Testis (tissue), 3 donors: ENCODE data around the gene DNAH9. TPM values are rescaled to one million over a fixed set of nuclear protein-coding genes. Genes with fewer than 3 reads are reported as not detected.

Experiments used
- DNase-seq: peaks from one replicate; pipeline ENCODE4 v3.0.0-alpha.2; 2019
- H3K27ac ChIP-seq, 2 donors: fragments of 200-600 bp; sonication (generic); one replicate each; pipeline ENCODE4 v1.5.1; 2019
- H3K27me3 ChIP-seq: fragments of 200-600 bp; sonication (generic); one replicate; pipeline ENCODE4 v1.5.1; 2019
- H3K36me3 ChIP-seq: fragments of 200-600 bp; sonication (generic); one replicate; pipeline ENCODE4 v1.5.1; 2017; ENCODE audit warnings: low read depth; ENCODE audit errors: missing control alignments
- H3K4me1 ChIP-seq: fragments of 200-600 bp; sonication (generic); one replicate; pipeline ENCODE4 v1.5.1; 2019
- H3K4me3 ChIP-seq, 2 donors: fragments of 200-600 bp; sonication (generic); one replicate each; pipeline ENCODE4 v1.5.1; 2017 to 2019
- H3K9me3 ChIP-seq: fragments of 200-600 bp; sonication (generic); one replicate; pipeline ENCODE4 v1.5.1; 2017
- POLR2A ChIP-seq: fragments of 450-650 bp; IDR thresholded peaks from one replicate; pipeline ENCODE4 v1.6.1; 2017; ENCODE audit warnings: antibody characterized with exemption, mild to moderate bottlenecking, moderate library complexity
- WGBS, 2 donors: methylation state at CpG; one replicate each; pipeline ENCODE4 v1.1.5; 2018; 5-methylcytosine and 5-hydroxymethylcytosine counted together
- intact Hi-C: fragments of 100-400 bp; cut with DNase I; formaldehyde crosslinking; loops from one replicate; pipeline ENCODE4 v1.15.1; 2023; ENCODE audit warnings: low total_unique reads
- polyA plus RNA-seq: library from polyadenylated mRNA; stranded (reverse); fragments of 350-450 nt; fragmentation: Illumina TruSeq; extraction: RNeasy Lipid Tissue Mini Kit (QIAGEN cat#74804); gene quantifications from one replicate; pipeline ENCODE4 v1.2.3, GENCODE V29; 2014; ENCODE audit warnings: low read depth, low replicate concordance; ENCODE audit not compliant: insufficient read depth
- total RNA-seq, 2 donors: library from RNA; depleted of rRNA; stranded (reverse); fragments of >200 nt; gene quantifications; one replicate each; pipeline ENCODE4 v1.2.3, GENCODE V29; 2016
- TF ChIP-seq, protein P1 (sequence below), 3 experiments: fragments of 450-650 bp in 2 of 3; fragments of 200-600 bp in 1 of 3; sonication (generic) in 1 of 3; IDR thresholded peaks; one replicate each; pipeline ENCODE4 v1.5.1; 2016 to 2019; ENCODE audit warnings: antibody characterized with exemption in 3 of 3, mild to moderate bottlenecking in 2 of 3, moderate library complexity in 1 of 3

The DNAH9 gene
- total and polyA plus RNA-seq, 3 donors from 2014 or later, result 15.4 to 22.9 (median 19.4) TPM

DNA sequence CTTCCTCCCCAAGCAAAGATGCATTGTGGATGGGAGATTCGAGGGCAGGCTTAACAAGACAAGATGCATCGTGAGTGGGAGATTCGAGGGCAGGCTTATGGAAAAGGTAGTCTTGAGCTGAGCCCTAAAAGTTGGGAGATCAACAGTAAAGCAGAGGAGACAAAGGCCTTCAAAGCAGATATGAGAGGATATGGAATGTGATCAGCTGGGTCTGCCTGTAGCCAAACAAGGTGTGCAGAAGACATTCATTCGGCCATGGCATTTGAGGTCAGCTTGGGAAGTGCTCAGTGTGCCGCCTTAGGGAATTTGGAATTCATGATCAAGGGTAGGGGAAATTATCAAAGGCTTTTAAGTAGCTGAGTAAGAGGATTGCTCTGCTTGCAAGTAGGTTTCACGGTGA lies 39.5 kb downstream of the DNAH9 start:
- Histone ChIP-seq H3K27ac (no peak overlapping the region), H3K36me3 (no peaks in the 10 kb centered on the region), H3K4me1 (no peaks in the 10 kb centered on the region), H3K4me3 (no peak overlapping the region), H3K27me3 (no peaks in the 10 kb centered on the region), H3K9me3 (no peaks in the 10 kb centered on the region)
- intact Hi-C loops, result no loop called here
- DNase-seq, result no peak
- WGBS, 2 donors, result 87 to 94% methylated on average over 6 of the region's 6 CpGs
- TF ChIP-seq, protein P1, sequence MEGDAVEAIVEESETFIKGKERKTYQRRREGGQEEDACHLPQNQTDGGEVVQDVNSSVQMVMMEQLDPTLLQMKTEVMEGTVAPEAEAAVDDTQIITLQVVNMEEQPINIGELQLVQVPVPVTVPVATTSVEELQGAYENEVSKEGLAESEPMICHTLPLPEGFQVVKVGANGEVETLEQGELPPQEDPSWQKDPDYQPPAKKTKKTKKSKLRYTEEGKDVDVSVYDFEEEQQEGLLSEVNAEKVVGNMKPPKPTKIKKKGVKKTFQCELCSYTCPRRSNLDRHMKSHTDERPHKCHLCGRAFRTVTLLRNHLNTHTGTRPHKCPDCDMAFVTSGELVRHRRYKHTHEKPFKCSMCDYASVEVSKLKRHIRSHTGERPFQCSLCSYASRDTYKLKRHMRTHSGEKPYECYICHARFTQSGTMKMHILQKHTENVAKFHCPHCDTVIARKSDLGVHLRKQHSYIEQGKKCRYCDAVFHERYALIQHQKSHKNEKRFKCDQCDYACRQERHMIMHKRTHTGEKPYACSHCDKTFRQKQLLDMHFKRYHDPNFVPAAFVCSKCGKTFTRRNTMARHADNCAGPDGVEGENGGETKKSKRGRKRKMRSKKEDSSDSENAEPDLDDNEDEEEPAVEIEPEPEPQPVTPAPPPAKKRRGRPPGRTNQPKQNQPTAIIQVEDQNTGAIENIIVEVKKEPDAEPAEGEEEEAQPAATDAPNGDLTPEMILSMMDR (IDR thresholded peaks at IDR 0.05), result no peak
- no peak for TF ChIP-seq POLR2A

DNA sequence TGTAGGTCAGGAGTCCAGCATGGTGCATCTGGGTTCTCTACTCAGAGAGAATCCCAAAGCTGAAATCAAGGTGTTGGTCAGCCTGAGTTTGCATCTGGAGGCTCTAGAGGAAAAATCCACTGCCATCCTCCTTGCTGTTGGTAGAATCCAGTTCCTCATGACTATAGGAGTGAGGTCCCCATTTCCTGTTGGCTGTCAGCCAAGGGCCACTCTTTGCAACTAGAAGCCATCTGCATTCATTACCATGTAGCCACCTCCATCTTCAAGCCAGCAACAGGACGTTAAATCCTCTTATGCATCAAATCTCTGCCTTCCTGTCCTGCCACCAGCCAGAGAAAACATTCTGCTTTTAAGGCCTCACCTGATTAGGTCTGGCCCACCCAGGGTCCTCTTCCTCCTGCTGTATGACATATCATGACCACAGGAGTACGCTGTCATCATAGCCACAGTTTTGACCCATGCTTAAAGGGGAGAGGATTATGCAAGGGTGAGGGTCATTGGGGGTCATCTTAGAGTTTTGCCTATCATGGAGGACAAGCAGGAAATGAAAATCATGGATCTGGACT lies 40.5 kb downstream of the DNAH9 start:
- intact Hi-C loops, result no loop called here
- no peak for TF ChIP-seq POLR2A
- TF ChIP-seq, protein P1 (IDR thresholded peaks at IDR 0.05), result no peak
- Histone ChIP-seq H3K36me3 (no peaks in the 10 kb centered on the region), H3K9me3 (no peaks in the 10 kb centered on the region), H3K4me1 (no peaks in the 10 kb centered on the region), H3K27me3 (no peaks in the 10 kb centered on the region), H3K27ac (no peak overlapping the region), H3K4me3 (no peak overlapping the region)
- no peak for DNase-seq
- 82 to 92% methylated on average over 2 of the region's 2 CpGs for WGBS, 2 donors

DNA sequence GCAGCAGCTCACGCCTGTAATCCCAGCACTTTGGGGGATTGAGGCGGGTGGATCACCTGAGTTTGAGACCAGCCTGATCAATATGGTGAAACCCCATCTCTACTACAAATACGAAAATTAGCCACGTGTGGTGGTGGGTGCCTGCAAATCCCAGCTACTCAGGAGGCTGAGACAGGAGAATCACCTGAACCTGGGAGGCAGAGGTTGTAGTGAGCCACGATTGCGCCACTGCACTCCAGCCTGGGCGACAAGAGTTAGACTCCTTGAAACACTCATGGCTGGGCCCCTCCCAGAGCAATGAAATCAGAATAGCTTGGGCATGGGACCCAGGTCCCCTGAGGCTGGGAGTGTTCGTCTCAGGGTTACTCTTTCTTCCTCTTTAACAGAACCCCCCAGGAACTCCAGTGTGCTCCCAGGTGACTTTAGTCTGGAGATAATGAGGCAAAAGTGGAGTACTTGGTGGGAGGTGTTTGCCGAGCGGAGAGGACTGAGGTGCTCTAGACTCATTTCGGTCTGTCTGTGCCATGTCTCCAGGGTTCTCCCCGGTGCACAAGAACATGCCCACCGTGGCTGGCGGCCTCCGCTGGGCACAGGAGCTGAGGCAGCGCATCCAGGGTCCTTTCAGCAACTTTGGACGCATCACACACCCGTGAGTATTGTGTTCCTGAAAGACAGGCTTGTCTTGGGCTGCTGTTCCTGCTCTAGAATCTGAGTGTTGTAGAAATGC lies 41.6 kb downstream of the DNAH9 start:
- no peaks in the 10 kb centered on the region for H3K9me3 ChIP-seq
- no peak overlapping the region for H3K4me3 ChIP-seq
- intact Hi-C loops, result no loop called here
- DNase-seq, result no peak
- H3K36me3 ChIP-seq, result no peaks in the 10 kb centered on the region
- no peaks in the 10 kb centered on the region for H3K4me1 ChIP-seq
- TF ChIP-seq POLR2A, result no peak
- TF ChIP-seq, protein P1 (IDR thresholded peaks at IDR 0.05), result no peak
- H3K27me3 ChIP-seq, result no peaks in the 10 kb centered on the region
- 94 to 95% methylated on average over 18 of the region's 18 CpGs for WGBS, 2 donors
- no peak overlapping the region for H3K27ac ChIP-seq

DNA sequence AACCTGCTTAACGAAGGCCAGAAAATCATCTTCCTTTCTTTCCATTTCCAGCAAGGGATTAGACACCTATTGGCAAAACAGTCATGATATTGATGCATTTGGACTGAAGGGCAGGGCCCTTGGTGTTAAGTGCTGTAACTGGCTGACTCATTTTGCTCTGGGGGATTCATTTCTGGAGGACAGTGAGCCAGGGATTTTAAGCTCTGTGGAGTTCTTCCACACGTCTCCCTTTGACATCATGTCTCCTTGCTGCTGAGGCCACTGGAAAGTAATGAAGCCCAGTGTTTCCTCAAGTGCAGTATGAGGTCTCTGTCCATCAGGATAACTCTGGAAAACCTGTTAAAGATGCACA lies 42.2 kb downstream of the DNAH9 start:
- TF ChIP-seq, protein P1 (IDR thresholded peaks at IDR 0.05), result no peak
- TF ChIP-seq POLR2A, result no peak
- intact Hi-C loops, result no loop called here
- H3K4me3 ChIP-seq, result no peak overlapping the region
- no peak overlapping the region for H3K27ac ChIP-seq
- H3K4me1 ChIP-seq, result no peaks in the 10 kb centered on the region
- no peaks in the 10 kb centered on the region for H3K36me3 ChIP-seq
- no peak for DNase-seq
- no peaks in the 10 kb centered on the region for H3K27me3 ChIP-seq
- no peaks in the 10 kb centered on the region for H3K9me3 ChIP-seq
- 85 to 89% methylated on average over 2 of the region's 2 CpGs for WGBS, 2 donors
